ENCODE measurements around the gene GOSR2. TPM values are rescaled to one million over a fixed set of nuclear protein-coding genes. Genes with fewer than 3 reads are reported as not detected.

Gene GOSR2
- total and polyA plus RNA-seq, 2 of the 4 experiments (the other 2 are of a cell fraction) = 63.4 to 75.6 TPM

DNA sequence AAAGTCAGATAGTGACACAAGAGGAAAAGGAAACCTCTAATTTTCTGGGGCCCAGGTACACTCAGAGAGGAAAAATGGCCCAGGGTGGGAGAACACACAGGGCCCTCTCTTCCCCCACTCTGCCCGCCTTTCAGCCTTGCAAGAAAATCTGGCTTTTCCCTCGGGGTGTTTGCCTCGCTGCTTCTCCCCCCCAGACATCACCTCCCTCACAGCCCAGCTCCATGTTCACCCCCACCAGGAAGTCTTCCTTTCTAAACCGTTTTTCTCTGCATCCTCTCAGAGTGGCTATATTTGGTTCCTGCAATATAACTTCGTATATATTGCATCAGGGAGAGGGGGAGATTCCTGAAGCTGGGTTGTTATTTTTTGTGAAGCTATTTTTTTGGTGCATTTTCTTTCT lies 28.7 kb downstream of the GOSR2 start:
- no peaks in the 10 kb centered on the region for H3K9me3 ChIP-seq (ENCODE audit: control insufficient read depth, insufficient read depth, low read length)
- H2AK9ac ChIP-seq (replicated peaks; ENCODE audit: low read depth, low read length, poor library complexity) = no peak overlapping the region
- dilution Hi-C loops (cut with HindIII; ENCODE audit: low sequenced_read_pairs, unreplicated experiment) = no loop called here
- no peak overlapping the region for H4K91ac ChIP-seq (ENCODE audit: insufficient read depth, low read depth, low read length)
- no peaks in the 10 kb centered on the region for H3K36me3 ChIP-seq (ENCODE audit: control insufficient read depth, insufficient read depth, low read length)
- TF ChIP-seq NFE2L2 (IDR thresholded peaks at IDR 0.05; ENCODE audit: low read depth, low read length) = no peak
- TF ChIP-seq, protein P1, sequence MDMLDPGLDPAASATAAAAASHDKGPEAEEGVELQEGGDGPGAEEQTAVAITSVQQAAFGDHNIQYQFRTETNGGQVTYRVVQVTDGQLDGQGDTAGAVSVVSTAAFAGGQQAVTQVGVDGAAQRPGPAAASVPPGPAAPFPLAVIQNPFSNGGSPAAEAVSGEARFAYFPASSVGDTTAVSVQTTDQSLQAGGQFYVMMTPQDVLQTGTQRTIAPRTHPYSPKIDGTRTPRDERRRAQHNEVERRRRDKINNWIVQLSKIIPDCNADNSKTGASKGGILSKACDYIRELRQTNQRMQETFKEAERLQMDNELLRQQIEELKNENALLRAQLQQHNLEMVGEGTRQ (IDR thresholded peaks at IDR 0.05; ENCODE audit: low read depth, low read length) = no peak
- TF ChIP-seq, protein P2, sequence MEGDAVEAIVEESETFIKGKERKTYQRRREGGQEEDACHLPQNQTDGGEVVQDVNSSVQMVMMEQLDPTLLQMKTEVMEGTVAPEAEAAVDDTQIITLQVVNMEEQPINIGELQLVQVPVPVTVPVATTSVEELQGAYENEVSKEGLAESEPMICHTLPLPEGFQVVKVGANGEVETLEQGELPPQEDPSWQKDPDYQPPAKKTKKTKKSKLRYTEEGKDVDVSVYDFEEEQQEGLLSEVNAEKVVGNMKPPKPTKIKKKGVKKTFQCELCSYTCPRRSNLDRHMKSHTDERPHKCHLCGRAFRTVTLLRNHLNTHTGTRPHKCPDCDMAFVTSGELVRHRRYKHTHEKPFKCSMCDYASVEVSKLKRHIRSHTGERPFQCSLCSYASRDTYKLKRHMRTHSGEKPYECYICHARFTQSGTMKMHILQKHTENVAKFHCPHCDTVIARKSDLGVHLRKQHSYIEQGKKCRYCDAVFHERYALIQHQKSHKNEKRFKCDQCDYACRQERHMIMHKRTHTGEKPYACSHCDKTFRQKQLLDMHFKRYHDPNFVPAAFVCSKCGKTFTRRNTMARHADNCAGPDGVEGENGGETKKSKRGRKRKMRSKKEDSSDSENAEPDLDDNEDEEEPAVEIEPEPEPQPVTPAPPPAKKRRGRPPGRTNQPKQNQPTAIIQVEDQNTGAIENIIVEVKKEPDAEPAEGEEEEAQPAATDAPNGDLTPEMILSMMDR (conservative IDR thresholded peaks at IDR 0.05; ENCODE audit: low read depth, low read length) = no peak
- no peak overlapping the region for H3K14ac ChIP-seq (replicated peaks; ENCODE audit: low read depth, low read length)
- no peak overlapping the region for H2BK120ac ChIP-seq (ENCODE audit: low read depth, low read length)
- no peak overlapping the region for H3K23ac ChIP-seq (ENCODE audit: low read depth, low read length)
- H2BK5ac ChIP-seq (ENCODE audit: low read depth, low read length, poor library complexity, severe bottlenecking) = no peak overlapping the region
- H3K4me3 ChIP-seq (ENCODE audit: insufficient read depth, low read depth, low read length) = no peak overlapping the region
- POLR2A ChIA-PET (ENCODE audit: unreplicated experiment) = no interaction called here
- H3K27me3 ChIP-seq (ENCODE audit: control insufficient read depth, insufficient read depth, low read length) = no peaks in the 10 kb centered on the region; the same call in 1 of the 2 replicates
- H4K20me1 ChIP-seq (ENCODE audit: insufficient read depth, low read length) = peaks cover 4% of the 10 kb centered on the region; the same call in 1 of the 2 replicates
- no peaks in the 10 kb centered on the region for H3K79me1 ChIP-seq (ENCODE audit: low read depth in 1 of 2, low read length in 2 of 2)
- no peak overlapping the region for H3K27ac ChIP-seq (ENCODE audit: insufficient read depth, low read length)
- H3K4me1 ChIP-seq (ENCODE audit: control insufficient read depth, insufficient read depth, low read length) = no peaks in the 10 kb centered on the region
- H2AFZ ChIP-seq (replicated peaks; ENCODE audit: low read length, poor library complexity) = no peak overlapping the region
- in situ Hi-C loops (cut with MboI; ENCODE audit: low sequenced_read_pairs) = no loop called here
- intact Hi-C loops (cut with micrococcal nuclease) = no loop called here
- 20% methylated on average over 1 of the region's 5 CpGs; no CpG with 5 or more reads in 1 of the 2 experiments for WGBS, 2 experiments (ENCODE audit: extremely low coverage in 2 of 2, insufficient read length in 1 of 2)
- no peak overlapping the region for H3K56ac ChIP-seq (ENCODE audit: extremely low read depth, insufficient read depth, low read length)
- no peak overlapping the region for H4K5ac ChIP-seq (ENCODE audit: low read depth, low read length)
- no peak for DNase-seq
- no peak overlapping the region for H3K4ac ChIP-seq (ENCODE audit: low read depth, low read length)
- no peaks in the 10 kb centered on the region; the same call in 1 of the 2 replicates for H3K9me1 ChIP-seq (ENCODE audit: insufficient read depth, low read length)
- H3K9ac ChIP-seq (ENCODE audit: low read depth, low read length) = no peak overlapping the region
- H2BK15ac ChIP-seq (ENCODE audit: low read depth, low read length) = no peak overlapping the region
- H4K8ac ChIP-seq (ENCODE audit: low read depth in 2 of 2, low read length in 2 of 2) = no peak overlapping the region
- BruUV-seq (replicated peaks) = no TSS peak
- no peak overlapping the region for H3K4me2 ChIP-seq (ENCODE audit: low read depth, low read length)
- no peak overlapping the region for H2BK20ac ChIP-seq (ENCODE audit: low read depth, low read length)
- CTCF ChIA-PET = no interaction called here
- H2AK5ac ChIP-seq (ENCODE audit: low read depth, low read length) = no peak overlapping the region
- no peak overlapping the region for H3K18ac ChIP-seq (ENCODE audit: low read depth, low read length)
- no peak for ATAC-seq (ENCODE audit: low read depth)
